Stimulated activated CD8-positive, alpha-beta memory T cell treated with anti-CD3 and anti-CD28 coated beads, Interleukin-12 subunit alpha, Interleukin-12 subunit beta, amount 100 ng/mL, for 24 hours (primary cell): ENCODE results near the gene WDR82.

ENCODE experiments used
- DNase-seq: peaks from one replicate; pipeline ENCODE4 v3.0.0-alpha.2; 2020; ENCODE audit errors: extremely low read depth

Gene WDR82

GRCh38 chr3:52256622-52257021 is 21.8 kb downstream of the WDR82 start:
- no peak for DNase-seq

GRCh38 chr3:52256159-52256558 is 22.3 kb downstream of the WDR82 start:
- DNase-seq, result no peak

GRCh38 chr3:52254608-52255007 is 23.8 kb downstream of the WDR82 start:
- DNase-seq, result no peak

GRCh38 chr3:52253314-52254304 is 24.8 kb downstream of the WDR82 start:
- DNase-seq, result peak; percentile 53

GRCh38 chr3:52250122-52250521 is 28.3 kb downstream of the WDR82 start:
- DNase-seq, result no peak

- no peak for DNase-seq
Measured at GRCh38 chr3:52249683-52250082, 28.8 kb downstream of the WDR82 start.

- no peak for DNase-seq
Measured at GRCh38 chr3:52248816-52249547, 29.5 kb downstream of the WDR82 start.

- DNase-seq, result no peak
Measured at GRCh38 chr3:52248165-52248541, 30.3 kb downstream of the WDR82 start.

GRCh38 chr3:52247409-52248164 is 30.9 kb downstream of the WDR82 start:
- DNase-seq, result no peak

GRCh38 chr3:52246728-52247408 is 31.6 kb downstream of the WDR82 start:
- DNase-seq, result no peak

- DNase-seq, result no peak
Measured at GRCh38 chr3:52246264-52246620, 32.2 kb downstream of the WDR82 start.

GRCh38 chr3:52245322-52246263 is 32.9 kb downstream of the WDR82 start, which contains the start of gene PPM1M:
PPM1M (plus strand) TSS chr3:52245759; CDS start chr3:52245825, 66 bp downstream.
- DNase-seq, result no peak

GRCh38 chr3:52243791-52244628 is 34.4 kb downstream of the WDR82 start:
- DNase-seq, result no peak

GRCh38 chr3:52242039-52242438 is 36.4 kb downstream of the WDR82 start:
- no peak for DNase-seq

- DNase-seq, result no peak
Measured at GRCh38 chr3:52240886-52241370, 37.5 kb downstream of the WDR82 start.

GRCh38 chr3:52240059-52240885 is 38.2 kb downstream of the WDR82 start:
- no peak for DNase-seq

- DNase-seq, result peak; percentile 64
Measured at GRCh38 chr3:52238761-52239701, 39.4 kb downstream of the WDR82 start, which contains the start of gene TWF2. TWF2 (minus strand) TSS chr3:52239158; CDS start chr3:52239016, 142 bp downstream.
